HL-60 (cell line): Measurements from ENCODE around the gene LRRC41.

Experiments
- DNase-seq, 2 experiments: peaks; one replicate each; pipeline ENCODE4 v3.0.0-alpha.2; 2010 to 2020; ENCODE audit warnings: low read depth in 1 of 2, low spot score in 1 of 2
- H3K27ac ChIP-seq: fragments of 250-450 bp; sonication (Bioruptor Pico); replicated peaks from 2 replicates; pipeline ENCODE4 v1.5.1; 2020; ENCODE audit warnings: mild to moderate bottlenecking, moderate library complexity
- H3K27me3 ChIP-seq: fragments of 250-450 bp; sonication (Bioruptor Pico); 2 replicates; pipeline ENCODE4 v1.5.1; 2021; ENCODE audit warnings: mild to moderate bottlenecking, moderate library complexity; ENCODE audit not compliant: insufficient read depth, poor library complexity, severe bottlenecking
- H3K4me3 ChIP-seq: replicated peaks from 2 replicates; pipeline ENCODE4 v1.5.1; 2011; ENCODE audit warnings: mild to moderate bottlenecking, control low read depth, low read length; ENCODE audit not compliant: insufficient read depth
- GABPA ChIP-seq: IDR thresholded peaks from 2 replicates; pipeline ENCODE4 v1.6.1; 2012; ENCODE audit warnings: low read depth
- POLR2AphosphoS5 ChIP-seq: IDR thresholded peaks from 2 replicates; pipeline ENCODE4 v1.6.1; 2012; ENCODE audit warnings: low read depth
- SPI1 ChIP-seq: IDR thresholded peaks from 2 replicates; pipeline ENCODE4 v1.6.1; 2012; ENCODE audit warnings: low read depth, mild to moderate bottlenecking, borderline replicate concordance
- TF ChIP-seq, protein P1 (sequence below): IDR thresholded peaks from 2 replicates; pipeline ENCODE4 v1.6.1; 2012; ENCODE audit warnings: low read depth; ENCODE audit not compliant: insufficient replicate concordance
- TF ChIP-seq, protein P2 (sequence below): IDR thresholded peaks from one replicate; pipeline ENCODE4 v1.5.1; 2011; ENCODE audit warnings: low read length, control low read depth, inconsistent platforms; ENCODE audit not compliant: insufficient read depth

Gene LRRC41

GRCh38 chr1:46300673-46301405 lies 2.6 kb downstream of the LRRC41 start:
- no peaks in the 10 kb centered on the region for H3K27me3 ChIP-seq
- TF ChIP-seq POLR2AphosphoS5, result 0 out of 2 replicates have a peak, but pooled peaks have one; percentile 4
- TF ChIP-seq, protein P1, sequence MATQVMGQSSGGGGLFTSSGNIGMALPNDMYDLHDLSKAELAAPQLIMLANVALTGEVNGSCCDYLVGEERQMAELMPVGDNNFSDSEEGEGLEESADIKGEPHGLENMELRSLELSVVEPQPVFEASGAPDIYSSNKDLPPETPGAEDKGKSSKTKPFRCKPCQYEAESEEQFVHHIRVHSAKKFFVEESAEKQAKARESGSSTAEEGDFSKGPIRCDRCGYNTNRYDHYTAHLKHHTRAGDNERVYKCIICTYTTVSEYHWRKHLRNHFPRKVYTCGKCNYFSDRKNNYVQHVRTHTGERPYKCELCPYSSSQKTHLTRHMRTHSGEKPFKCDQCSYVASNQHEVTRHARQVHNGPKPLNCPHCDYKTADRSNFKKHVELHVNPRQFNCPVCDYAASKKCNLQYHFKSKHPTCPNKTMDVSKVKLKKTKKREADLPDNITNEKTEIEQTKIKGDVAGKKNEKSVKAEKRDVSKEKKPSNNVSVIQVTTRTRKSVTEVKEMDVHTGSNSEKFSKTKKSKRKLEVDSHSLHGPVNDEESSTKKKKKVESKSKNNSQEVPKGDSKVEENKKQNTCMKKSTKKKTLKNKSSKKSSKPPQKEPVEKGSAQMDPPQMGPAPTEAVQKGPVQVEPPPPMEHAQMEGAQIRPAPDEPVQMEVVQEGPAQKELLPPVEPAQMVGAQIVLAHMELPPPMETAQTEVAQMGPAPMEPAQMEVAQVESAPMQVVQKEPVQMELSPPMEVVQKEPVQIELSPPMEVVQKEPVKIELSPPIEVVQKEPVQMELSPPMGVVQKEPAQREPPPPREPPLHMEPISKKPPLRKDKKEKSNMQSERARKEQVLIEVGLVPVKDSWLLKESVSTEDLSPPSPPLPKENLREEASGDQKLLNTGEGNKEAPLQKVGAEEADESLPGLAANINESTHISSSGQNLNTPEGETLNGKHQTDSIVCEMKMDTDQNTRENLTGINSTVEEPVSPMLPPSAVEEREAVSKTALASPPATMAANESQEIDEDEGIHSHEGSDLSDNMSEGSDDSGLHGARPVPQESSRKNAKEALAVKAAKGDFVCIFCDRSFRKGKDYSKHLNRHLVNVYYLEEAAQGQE, result no peak
- DNase-seq, result peak in 1 of 2 experiments; percentile 31
- peak overlapping the region; percentile 82 for H3K4me3 ChIP-seq
- peak overlapping the region; percentile 98 for H3K27ac ChIP-seq

GRCh38 chr1:46298387-46298786 lies 5.0 kb downstream of the LRRC41 start:
- no peak overlapping the region for H3K4me3 ChIP-seq
- no peak for DNase-seq
- H3K27ac ChIP-seq, result no peak overlapping the region
- TF ChIP-seq POLR2AphosphoS5, result no peak
- no peak for TF ChIP-seq GABPA
- TF ChIP-seq, protein P2, sequence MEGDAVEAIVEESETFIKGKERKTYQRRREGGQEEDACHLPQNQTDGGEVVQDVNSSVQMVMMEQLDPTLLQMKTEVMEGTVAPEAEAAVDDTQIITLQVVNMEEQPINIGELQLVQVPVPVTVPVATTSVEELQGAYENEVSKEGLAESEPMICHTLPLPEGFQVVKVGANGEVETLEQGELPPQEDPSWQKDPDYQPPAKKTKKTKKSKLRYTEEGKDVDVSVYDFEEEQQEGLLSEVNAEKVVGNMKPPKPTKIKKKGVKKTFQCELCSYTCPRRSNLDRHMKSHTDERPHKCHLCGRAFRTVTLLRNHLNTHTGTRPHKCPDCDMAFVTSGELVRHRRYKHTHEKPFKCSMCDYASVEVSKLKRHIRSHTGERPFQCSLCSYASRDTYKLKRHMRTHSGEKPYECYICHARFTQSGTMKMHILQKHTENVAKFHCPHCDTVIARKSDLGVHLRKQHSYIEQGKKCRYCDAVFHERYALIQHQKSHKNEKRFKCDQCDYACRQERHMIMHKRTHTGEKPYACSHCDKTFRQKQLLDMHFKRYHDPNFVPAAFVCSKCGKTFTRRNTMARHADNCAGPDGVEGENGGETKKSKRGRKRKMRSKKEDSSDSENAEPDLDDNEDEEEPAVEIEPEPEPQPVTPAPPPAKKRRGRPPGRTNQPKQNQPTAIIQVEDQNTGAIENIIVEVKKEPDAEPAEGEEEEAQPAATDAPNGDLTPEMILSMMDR, result no peak
- no peak for TF ChIP-seq SPI1
- TF ChIP-seq, protein P1, result no peak
- no peaks in the 10 kb centered on the region for H3K27me3 ChIP-seq

- H3K27ac ChIP-seq, result no peak overlapping the region
- no peaks in the 10 kb centered on the region for H3K27me3 ChIP-seq
- no peak for DNase-seq
- TF ChIP-seq SPI1, result no peak
- H3K4me3 ChIP-seq, result no peak overlapping the region
These were observed 8.1 kb downstream of the LRRC41 start for GRCh38 chr1:46295306-46295705.

DNA sequence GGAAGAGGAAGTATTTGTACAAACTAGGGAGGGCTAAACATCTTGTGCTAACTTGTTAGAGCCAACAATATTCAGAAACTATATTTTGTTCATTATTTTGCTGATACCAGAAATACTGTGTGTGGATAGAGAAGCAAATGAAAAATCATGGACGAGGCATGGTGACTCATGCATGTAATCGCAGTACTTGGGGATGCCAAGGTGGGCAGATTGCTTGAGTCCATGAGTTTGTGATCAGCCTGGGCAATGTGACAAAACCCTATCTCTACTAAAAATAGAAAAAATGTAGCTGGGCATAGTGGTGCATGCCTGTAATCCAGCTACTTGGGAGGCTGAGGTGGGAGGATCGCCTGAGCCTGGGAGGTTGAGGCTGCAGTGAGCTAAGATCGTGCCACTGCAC lies 13.4 kb downstream of the LRRC41 start:
- H3K4me3 ChIP-seq, result no peak overlapping the region
- no peaks in the 10 kb centered on the region for H3K27me3 ChIP-seq
- TF ChIP-seq GABPA, result no peak
- no peak for TF ChIP-seq SPI1
- TF ChIP-seq, protein P1, result no peak
- TF ChIP-seq, protein P2, result no peak
- TF ChIP-seq POLR2AphosphoS5, result no peak
- H3K27ac ChIP-seq, result no peak overlapping the region
- DNase-seq, result no peak
